ENCODE measurements around the gene GALNT18. TPM values are rescaled to one million over a fixed set of nuclear protein-coding genes. Genes with fewer than 3 reads are reported as not detected.

Gene GALNT18
- total and polyA plus RNA-seq, 2 donors (not counting 3 experiments of a cell fraction or from before 2014, with no cell fraction given): 0.17 to 0.18 TPM

GRCh38 chr11:11618973-11619435 is 2.8 kb downstream of the GALNT18 start:
- H3K4me1 ChIP-seq (ENCODE audit: control insufficient read depth, extremely low read depth, insufficient read depth, low read length): no peaks in the 10 kb centered on the region
- BruUV-seq (replicated peaks): no TSS peak
- no peak for TF ChIP-seq POLR2A (IDR thresholded peaks at IDR 0.05; ENCODE audit: low read depth, low read length)
- TF ChIP-seq, protein P1, sequence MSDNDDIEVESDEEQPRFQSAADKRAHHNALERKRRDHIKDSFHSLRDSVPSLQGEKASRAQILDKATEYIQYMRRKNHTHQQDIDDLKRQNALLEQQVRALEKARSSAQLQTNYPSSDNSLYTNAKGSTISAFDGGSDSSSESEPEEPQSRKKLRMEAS (IDR thresholded peaks at IDR 0.05; ENCODE audit: insufficient read depth, insufficient read length): no peak
- TF ChIP-seq FOS (IDR thresholded peaks at IDR 0.05; ENCODE audit: borderline replicate concordance, insufficient read depth, low read length): no peak
- TF ChIP-seq EZH2 (IDR thresholded peaks at IDR 0.05; ENCODE audit: borderline replicate concordance, low read depth, low read length, severe bottlenecking): no peak
- TF ChIP-seq CTCF (IDR thresholded peaks at IDR 0.05; ENCODE audit: extremely low read depth in 1 of 2, insufficient read depth in 1 of 2, low read depth in 1 of 2, low read length in 2 of 2): no peak
- no peak for TF ChIP-seq GATA2 (IDR thresholded peaks at IDR 0.05; ENCODE audit: insufficient read depth, insufficient read length, low read depth, low read length)
- no peak for TF ChIP-seq MYC (IDR thresholded peaks at IDR 0.05; ENCODE audit: low read depth, low read length)
- no peak for TF ChIP-seq JUN (IDR thresholded peaks at IDR 0.05; ENCODE audit: borderline replicate concordance, insufficient read depth, insufficient read length, low read depth)
- TF ChIP-seq POLR2AphosphoS5 (IDR thresholded peaks at IDR 0.05; ENCODE audit: insufficient read depth, low read depth, low read length): no peak
- no peaks in the 10 kb centered on the region for H3K9me3 ChIP-seq (replicated peaks; ENCODE audit: control insufficient read depth, insufficient read depth, low read length)
- dilution Hi-C loops (cut with MboI; ENCODE audit: extremely low pct_ligation_motif_present, low sequenced_read_pairs): no loop called here
- no peaks in the 10 kb centered on the region for H3K36me3 ChIP-seq (ENCODE audit: control insufficient read depth in 2 of 2, extremely low read depth in 1 of 2, insufficient read depth in 2 of 2, low read length in 2 of 2)
- POLR2A ChIA-PET: no interaction called here
- intact Hi-C loops (cut with micrococcal nuclease): no loop called here
- DNase-seq (ENCODE audit: low read depth, low spot score) (no peak), FAIRE-seq (no peak)
- H3K9ac ChIP-seq (replicated peaks; ENCODE audit: extremely low read depth, insufficient read depth, low read length): no peak overlapping the region
- no peak overlapping the region for H3K4me2 ChIP-seq (ENCODE audit: insufficient read depth, low read length)
- H3K4me3 ChIP-seq (replicated peaks in 1 of 3; ENCODE audit: insufficient read depth in 1 of 3, low read depth in 1 of 3, low read length in 3 of 3): no peak overlapping the region
- CTCF ChIA-PET: no interaction called here
- peaks cover 34 to 36% of the 10 kb centered on the region in 2 experiments for H3K27me3 ChIP-seq (ENCODE audit: control insufficient read depth in 2 of 2, insufficient read depth in 2 of 2, low read length in 2 of 2)
- H3K9me1 ChIP-seq (replicated peaks; ENCODE audit: control insufficient read depth, extremely low read depth, insufficient read depth, low read length): no peaks in the 10 kb centered on the region
- H4K20me1 ChIP-seq (replicated peaks; ENCODE audit: control insufficient read depth, extremely low read depth, insufficient read depth, low read length): no peaks in the 10 kb centered on the region
- H3K79me2 ChIP-seq (ENCODE audit: control insufficient read depth, insufficient read depth, low read length): no peaks in the 10 kb centered on the region
- H3K27ac ChIP-seq (ENCODE audit: insufficient read depth, low read depth, low read length): no peak overlapping the region
- H2AFZ ChIP-seq (ENCODE audit: low read depth, low read length): no peak overlapping the region

Measured in endothelial cell of umbilical vein (primary cell).